GM18858 (cell line): ENCODE data around the gene SH3RF3.

Experiments used
- ATAC-seq: cut with Tn5 transposase; IDR thresholded peaks from one replicate; pipeline ENCODE4 v1.9.1; 2021; ENCODE audit not compliant: unreplicated experiment

The SH3RF3 gene

DNA sequence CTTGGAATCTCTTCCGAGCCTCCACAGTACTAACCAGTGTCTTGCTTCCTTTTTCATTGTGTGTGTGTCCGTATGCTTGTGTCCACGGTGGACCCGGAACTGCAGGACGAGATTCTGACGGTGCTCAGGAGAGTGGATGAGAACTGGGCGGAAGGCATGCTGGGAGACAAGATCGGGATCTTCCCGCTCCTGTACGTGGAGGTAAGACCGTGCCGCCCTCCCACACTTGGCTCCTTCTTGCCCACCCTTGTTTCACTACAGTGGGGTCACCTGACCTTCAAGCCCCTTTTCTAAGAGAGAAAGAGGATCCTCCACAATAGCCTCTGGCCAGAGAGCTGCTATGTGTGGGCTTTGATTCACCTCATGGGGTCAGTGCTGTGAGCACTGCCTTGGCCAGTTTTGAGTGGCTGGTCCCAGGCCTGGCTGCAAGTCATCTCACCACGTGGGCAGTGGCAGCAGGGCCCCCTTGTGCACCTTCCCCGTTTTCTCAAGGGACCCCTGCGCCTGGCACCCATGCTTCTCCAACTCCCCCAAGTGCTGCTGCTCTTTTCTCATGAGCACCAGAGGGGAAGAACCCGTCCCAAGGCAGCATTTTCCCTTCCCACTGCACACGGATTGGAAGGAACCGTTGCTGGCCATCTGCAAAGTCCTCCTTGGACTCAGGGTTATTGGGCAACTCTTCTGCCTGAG lies 242.6 kb downstream of the SH3RF3 start:
- no peak for ATAC-seq

DNA sequence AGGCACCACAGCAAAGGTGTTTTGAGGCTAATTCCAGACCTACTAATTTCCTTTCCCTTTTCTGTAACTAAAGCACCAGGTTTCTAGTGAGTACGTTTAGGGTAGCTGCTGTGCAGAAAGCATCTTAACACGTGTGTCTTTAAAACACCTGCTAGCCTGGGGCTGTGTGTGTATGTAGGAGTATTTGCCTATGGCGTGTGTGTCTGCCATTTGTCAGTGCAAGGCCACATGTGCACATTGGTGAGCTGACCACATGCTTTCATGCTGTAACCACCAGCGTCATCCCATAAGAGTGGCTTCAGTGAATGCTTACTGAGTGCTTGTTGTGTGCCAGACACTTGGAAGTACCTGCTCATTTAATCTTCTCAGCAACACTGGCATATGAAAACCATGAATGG lies 243.2 kb downstream of the SH3RF3 start:
- no peak for ATAC-seq

DNA sequence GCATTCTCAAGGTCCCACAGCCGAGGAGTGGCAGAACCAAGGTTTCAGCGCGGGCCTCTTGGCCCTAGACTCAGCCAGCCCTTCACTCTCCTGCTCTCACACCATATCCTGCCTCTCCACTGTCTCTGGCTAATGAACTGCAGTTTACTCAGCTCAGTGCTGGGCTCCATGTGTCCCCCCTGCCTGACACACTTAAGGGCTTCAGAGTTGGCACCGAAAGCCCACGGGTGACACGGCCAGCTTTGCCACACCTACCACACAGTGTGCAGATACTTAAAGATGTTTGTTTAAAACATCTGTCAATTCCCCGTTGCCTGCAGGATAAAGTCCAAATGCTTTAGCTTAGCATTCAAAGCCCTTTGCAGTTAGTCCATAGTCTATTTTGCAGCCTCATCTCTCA lies 243.6 kb downstream of the SH3RF3 start:
- no peak for ATAC-seq

DNA sequence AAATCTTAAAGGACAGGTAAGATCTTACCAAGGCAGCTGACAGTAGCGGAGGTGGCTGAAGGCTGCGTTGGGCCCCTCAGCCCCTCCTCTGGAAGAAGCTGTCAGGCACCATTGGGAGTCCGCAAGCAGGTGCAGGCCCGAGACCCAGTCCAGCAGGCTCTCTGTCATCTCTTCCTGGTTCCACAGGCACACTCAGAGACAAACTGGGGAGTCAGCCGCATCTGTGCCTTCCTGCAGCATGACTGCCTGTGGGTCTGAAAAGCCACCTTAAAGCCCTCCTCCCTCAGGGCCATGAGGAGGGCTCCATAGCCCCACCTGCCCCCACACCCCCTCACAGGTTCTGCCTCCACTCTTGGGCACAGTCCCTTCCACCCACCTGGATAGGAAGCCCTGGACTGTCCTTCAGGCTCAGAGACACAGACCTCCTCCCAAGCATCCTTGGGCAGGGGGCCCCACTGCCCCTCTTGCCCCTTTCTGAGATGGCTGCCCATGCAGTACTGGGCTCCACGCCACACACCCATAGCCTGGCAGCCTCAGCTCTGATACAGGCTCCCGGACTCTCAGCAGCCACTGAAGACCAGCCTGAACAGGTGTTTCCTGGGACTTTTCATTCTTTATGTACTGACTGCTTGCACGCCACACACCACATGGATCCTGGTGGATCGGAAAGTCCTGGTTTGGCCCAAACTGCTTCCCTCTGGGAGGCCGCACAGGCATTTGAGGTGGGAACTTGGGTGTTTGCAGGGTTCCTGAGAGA lies 245.0 kb downstream of the SH3RF3 start:
- no peak for ATAC-seq

DNA sequence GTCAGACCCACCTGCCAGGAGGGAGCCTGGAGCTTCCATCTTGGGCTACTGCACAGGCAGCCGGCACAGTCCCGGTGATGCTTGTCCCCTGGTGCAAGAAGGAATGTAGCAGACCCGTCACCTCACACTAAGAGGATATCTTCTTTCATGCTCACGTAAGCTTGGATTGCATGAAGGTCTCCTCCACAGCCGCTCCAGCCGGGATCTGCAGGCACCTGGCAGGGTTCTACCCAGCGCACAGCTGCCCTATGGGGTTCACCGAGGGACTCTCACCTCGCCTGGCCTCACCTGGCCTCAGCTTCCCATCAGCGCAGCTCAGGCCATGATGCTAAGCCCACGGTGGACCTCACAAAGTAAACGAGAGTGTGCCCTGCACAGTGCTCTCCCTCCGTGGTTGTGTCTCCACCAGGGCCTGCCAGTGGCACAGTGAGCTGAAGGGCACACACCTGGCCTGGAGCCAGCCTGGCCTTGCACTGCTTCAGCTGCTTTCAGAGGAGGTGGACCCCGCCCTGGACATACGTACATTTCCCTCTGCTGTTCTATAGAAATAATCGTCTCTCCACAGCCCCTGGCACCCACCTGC lies 245.6 kb downstream of the SH3RF3 start:
- ATAC-seq: no peak

DNA sequence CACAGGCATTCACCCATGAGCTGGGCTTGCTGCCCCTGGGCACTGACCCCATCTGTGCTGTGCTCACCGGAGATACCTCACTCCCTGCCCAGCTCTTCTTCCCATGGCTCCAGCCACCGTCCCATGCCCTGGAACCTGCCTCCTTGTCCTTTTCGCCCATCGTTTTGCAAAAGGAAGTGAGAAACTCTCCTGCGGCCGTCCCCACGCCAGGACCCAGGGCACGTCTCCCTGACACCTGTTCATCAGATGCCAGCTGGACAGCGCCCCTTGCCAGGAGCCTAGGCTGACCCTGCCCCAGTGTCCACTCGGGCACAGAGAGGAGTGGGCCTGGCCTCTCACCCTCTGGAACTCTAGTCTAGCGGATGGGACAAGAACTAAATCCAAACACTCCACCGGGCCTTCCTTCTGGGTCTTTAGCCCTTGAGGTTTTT lies 246.1 kb downstream of the SH3RF3 start:
- ATAC-seq: no peak

DNA sequence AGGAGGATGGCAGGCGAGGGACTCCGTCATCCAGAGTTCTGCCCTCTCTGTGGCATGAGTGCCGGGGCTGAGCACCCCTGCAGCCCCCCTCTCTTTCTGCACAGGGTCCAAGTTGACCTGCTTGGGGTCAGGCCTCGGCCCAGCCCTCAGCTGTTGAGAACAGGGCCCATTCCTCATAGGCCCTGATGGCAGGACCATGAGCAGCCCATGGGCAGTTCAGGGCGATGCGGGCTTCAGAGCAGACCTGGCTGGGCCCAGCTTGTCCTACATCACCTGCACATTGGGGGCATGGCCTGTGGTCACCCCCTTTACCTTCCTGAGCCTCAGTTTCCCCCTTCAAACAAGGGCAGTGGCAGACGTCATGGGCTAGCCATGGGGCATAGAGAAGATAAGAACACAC lies 246.7 kb downstream of the SH3RF3 start:
- no peak for ATAC-seq

DNA sequence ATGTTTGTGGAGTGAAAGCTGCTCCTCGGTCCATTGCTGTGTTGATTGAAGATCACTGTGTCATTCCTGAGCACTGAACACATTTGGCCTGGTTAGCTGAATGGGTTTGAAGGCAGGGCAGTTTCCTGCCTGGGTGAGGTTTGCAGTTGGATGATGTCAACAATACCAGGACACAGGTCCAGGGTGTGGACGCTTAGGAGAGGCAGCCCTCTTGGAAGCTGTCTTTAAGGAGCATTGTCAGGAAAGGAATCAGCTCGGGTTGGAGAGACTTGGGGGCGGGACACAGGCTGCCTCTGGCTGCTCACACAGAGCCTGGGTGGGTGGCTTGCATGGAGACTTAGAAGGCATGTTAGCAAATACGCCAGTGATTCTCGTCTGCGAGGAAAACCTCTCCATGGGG lies 247.1 kb downstream of the SH3RF3 start:
- ATAC-seq: no peak

DNA sequence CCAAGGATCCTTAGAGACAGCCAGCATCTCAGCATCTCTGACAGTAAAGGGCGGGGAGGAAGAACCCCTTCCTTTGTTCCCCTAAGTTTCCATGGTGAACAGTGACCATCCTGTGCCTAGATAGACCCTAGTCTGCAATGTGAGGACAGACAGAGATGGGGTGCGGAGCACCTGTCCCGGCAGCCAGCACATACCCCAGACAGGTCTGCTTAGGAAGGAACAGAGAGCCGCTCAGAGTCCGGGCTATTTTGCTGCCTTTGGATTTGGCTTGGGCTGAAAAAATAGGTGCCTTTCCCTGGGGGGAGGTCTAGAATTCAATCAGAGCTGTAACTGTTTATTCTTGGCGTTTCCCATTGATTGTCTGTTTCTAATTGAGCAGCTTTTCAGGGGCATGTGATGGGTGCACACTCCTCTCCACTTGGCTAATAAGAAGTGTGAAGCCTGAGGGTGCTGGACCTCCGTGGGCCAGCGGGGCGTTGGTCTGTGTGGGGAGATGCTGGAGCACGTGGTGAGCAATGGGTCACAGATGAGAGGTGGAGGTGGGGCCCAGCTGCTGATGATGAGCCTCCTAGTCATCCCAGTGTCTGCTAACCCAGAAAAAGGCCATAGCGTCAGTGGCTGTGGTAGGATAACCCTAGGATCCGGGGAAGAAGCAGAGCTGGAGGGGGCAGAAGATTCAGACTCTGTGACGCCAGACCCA lies 247.9 kb downstream of the SH3RF3 start:
- ATAC-seq: no peak

DNA sequence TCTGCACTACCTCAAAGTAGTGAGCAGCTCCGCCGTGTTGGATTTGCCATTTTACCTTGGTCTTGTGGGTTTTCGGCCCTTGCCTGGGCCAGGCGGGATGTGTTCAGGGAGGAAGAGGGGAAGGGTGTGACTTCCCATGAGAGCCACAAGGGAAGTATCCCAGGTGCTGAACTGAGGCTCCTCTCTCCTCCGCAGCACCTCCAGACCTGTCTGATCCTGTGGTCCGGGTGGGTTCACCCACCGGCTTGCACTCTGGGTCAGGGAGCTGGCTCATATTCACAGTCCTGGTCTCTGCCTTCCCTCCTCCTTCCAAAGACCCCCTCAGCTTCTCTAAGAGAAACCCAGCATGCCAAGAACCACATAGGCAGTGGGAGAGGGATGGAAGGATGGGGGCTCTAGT lies 249.0 kb downstream of the SH3RF3 start:
- ATAC-seq: no peak

DNA sequence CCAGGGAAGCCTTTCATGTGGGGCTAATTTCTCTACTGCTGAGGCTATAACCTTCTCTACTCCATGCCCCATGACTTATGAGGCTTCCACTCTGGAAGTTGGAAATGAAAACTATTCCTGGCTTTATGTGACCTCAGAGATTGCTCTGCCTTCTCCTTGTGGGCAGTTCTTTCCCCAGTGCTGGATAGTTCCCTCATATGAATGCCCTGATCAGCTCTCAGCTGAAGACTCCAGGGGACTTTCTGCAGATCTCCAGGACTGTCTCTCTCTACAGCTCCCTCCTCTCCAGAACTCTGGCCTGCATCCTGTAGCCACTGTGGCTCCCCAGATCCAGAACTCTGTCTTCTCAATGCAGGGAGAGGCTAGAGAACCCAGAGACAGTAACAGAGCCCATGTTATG lies 249.7 kb downstream of the SH3RF3 start:
- no peak for ATAC-seq

DNA sequence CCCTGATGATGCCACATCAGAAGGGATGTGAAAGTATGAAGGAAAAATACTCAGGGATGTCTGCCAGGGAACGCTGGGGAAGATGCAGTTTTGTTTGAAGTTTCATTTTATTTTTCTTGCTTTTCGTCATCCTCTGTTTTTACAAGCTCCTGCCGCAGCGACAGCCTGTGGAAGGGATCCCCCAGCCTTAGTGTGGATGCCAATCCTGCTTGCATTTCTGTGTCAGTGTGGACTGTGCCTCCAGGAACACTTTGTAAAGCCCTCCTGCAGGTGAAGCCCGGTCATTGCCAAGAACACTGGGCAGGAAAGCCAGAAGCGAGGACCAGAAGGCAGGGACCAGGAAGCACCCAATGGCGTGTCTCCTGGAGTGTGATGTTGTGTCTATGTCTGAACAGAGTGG lies 250.5 kb downstream of the SH3RF3 start:
- no peak for ATAC-seq

DNA sequence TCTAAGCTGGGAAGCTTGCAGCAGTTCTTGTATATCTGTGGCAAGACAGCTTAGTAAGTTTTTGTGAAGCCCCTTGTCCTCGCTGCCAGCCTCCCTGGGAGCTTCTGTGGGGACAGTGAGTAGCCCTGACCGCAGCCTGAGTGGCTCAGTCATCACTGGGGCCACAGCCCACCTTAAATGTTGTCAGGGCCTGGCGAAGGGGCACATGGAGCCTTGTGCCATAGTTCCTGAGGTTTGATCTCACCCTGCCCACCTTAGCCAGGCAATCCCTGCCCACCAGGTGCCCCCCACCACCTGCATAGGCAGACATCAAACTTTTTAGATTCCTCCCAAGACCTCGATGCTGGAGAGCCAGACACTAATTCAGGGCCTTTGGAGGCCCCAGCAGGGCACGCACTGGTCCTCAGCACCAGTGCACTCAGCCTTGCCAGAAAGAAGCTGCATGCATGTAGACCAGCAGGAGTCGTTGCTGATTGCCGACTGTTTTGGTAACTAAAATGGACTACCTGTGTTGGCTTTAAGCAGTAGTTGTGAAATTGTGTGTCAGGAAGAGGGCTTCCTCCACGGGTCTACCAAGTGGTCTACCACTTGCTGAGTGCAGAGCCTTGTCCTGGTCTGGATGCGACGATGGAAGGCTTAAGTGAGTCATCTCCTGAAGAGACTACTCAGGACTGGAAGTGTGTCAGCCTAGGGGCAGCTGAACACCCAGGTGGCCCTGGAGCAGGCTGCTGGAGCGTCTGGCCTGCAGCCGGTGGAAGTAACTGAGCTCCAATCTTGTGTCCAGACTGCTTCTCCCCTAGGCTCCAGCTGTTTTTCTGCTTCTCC lies 251.7 kb downstream of the SH3RF3 start:
- ATAC-seq: no peak

DNA sequence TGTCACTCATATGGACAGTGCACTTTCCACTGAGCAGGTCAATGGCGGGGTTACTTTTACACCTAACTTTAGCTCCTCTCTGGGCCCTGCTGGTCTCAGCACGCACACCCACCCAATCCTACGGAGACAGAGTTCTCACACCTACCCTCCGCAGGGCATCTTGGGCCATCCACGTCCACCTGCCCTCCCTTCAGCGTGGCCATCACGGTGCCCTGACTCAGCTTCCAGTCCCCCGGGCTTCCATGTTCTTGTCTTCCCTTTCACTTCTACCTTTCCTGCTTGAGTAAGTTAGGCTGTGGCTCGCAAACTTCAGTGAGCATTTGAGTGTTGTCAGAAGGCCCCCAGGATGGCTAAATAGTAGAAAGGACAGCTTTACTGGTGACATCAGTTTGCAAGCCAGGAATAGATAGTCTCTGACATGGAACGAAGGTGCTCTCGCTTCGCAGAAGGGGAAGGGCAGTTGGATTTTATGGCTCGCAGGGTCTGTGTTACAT lies 252.4 kb downstream of the SH3RF3 start:
- ATAC-seq: no peak

DNA sequence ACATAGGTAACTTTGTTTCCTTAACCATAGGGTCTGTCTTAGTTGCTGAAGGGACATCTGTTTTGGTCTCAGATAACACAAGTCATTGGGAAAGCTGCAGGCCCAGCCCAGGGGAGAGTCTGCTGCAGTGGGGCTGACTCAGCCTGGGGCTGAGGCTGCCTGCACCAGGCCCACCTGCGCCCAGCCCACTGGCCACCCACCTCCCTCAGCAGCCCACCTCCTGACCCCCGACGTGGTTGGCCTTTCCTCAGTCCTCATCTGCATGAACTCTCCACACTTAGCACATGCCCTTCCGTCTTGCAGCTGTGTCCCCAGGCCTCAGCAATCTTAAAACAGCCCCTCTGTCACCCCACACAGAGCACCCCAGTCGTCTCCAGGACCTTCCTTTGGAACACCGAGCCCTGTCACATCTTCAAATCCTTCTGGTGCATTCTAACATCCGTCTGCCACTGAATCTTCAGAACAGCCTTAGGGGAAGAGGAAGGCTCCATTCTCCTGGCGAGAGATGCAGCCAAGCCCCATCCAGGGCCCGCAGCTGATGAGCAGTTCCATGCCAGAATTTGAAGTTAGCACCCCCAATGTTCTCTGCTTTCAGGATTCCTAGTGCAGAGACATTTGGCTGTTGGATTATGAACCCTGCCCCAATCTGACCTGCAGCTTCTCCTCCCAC lies 253.4 kb downstream of the SH3RF3 start:
- no peak for ATAC-seq

DNA sequence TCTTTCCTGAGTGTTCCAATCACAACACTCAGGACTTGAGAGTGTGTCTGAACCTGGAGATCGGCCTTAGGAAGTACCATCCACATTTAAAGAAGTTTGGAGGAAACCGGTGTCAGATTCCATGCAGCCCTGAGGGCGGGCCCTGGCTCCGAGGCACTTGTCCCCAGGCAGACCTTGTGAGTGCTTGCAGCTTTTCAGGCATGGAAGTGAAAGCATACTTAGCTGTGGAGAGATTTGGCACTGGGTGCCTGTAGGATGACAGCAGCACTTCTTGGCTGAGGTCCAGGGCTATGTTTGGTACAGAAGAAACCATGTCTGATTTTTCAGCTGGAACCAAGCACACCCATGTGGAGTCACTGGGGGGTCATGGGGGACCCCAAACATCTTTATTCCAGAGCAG lies 253.9 kb downstream of the SH3RF3 start:
- ATAC-seq: no peak

DNA sequence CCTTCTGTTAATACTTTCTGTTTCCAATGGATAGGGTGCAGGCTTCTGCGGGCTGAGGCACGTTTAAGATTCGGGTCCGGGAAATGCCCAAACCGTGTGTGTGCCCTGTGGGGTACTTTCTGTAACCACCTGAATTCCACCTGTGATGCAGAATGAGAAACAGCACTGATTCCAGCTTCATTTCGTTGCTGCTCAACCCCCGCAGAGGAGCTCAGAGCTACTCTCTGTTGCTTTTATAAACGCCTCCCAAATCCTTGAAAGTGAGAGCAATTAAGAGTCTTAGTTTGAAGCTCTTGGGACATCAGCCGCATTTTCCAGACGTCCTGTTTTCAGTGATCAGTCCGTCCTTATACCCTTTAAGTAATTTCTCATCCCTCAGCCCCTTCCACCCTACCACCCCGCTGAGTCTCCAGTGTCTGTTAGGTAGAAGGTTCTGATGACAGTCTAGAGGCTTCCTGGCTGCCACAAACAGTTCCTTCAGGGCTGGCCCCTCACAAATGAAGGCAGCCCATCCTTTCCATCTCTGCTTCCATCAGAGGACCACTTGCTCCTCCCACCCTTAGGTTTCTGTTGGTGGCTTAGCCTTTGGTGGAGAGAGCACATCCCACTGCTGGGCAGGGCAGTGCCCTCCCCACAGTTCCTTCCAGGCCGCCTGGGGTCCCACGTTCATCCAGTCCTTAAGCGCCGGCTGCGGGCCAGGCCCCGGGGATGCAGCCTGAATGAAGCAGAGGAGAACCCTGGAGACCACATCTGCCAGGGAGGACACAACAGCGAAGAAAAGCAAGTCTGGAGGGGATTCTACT lies 254.7 kb downstream of the SH3RF3 start:
- ATAC-seq: no peak

DNA sequence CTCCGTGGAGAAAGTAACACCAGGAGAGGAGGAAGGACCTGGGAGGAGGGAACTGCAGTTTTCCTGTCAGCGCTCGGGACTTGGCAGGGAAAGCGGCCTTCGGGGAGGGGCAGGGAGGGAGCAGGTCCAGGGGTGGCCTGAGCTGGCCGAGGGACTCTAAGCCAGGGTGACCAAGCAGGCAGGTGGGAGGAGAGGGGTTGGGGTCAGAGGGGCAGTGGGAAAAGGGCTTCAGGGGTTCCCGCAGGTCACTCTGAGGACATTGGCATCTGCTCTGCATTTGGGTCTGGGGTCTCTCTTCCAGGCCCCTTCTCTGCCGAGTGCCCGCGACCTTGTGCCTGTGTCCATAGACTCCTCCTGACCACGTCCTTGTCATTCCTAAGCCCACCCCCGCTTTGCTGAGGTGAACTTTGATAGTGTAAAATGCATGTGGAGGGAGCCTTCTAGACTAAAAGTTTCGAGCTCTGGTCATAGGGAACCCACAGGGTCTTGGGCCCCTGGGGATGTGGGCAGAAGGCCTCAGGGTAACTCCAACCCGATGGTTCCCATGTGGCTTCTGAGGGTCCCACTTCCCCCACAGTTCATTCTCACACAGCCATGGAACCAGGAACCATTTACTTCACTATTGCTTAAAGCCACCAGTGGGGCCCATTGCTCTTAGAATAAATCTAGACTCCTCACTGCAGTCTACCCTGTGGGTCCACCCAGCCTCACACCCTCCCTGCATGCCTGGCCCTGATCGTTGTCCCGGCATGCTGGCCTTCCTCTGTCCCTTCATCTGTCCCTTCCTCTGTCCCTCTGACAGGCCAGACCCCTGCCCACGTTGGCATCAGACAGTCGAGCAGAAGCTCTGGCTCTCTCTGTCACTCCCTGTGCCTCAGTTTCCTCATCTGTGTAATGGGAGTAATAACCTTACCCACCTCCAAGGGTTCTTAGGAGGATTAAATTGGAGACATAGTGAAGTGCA lies 255.6 kb downstream of the SH3RF3 start:
- no peak for ATAC-seq
